SW 1271 (cell line): ENCODE measurements around the gene GDNF.
A peak's percentile ranks its signal among the peaks of the same experiment; 100 is the strongest.

ENCODE experiments used
- DNase-seq, 2 experiments: peaks; one replicate each; lab custom pipeline; 2025; lab: John Stamatoyannopoulos, UW

GDNF gene

GRCh38 chr5:37777432-37778130, 62.3 kb downstream of the GDNF start:
- no peak for DNase-seq

GRCh38 chr5:37776826-37777225, 63.0 kb downstream of the GDNF start:
- no peak for DNase-seq

GRCh38 chr5:37774912-37775483, 64.8 kb downstream of the GDNF start:
- no peak for DNase-seq

- no peak for DNase-seq
Observed at GRCh38 chr5:37773809-37774208, 66.0 kb downstream of the GDNF start.

GRCh38 chr5:37772255-37772654, 67.6 kb downstream of the GDNF start:
- no peak for DNase-seq

- peak; percentile 40 to 63 for DNase-seq
Observed at GRCh38 chr5:37771731-37772130, 68.1 kb downstream of the GDNF start.

- DNase-seq: no peak
Observed at GRCh38 chr5:37771203-37771611, 68.6 kb downstream of the GDNF start.

- DNase-seq: no peak
Observed at GRCh38 chr5:37770786-37771185, 69.1 kb downstream of the GDNF start.

- no peak for DNase-seq
Observed at GRCh38 chr5:37769840-37770239, 70.0 kb downstream of the GDNF start.

- no peak for DNase-seq
Observed at GRCh38 chr5:37769108-37769507, 70.7 kb downstream of the GDNF start.

- no peak for DNase-seq
Observed at GRCh38 chr5:37768371-37768770, 71.5 kb downstream of the GDNF start.

GRCh38 chr5:37767961-37768360, 71.9 kb downstream of the GDNF start:
- DNase-seq: no peak

GRCh38 chr5:37767251-37767650, 72.6 kb downstream of the GDNF start:
- no peak for DNase-seq
